ENCODE results near the gene MAFG.

Gene MAFG

GRCh38 chr17:81868674-81869220 is 58.8 kb downstream of the MAFG start:
- DNase-seq (ENCODE audit: low read depth, low spot score) = no peak

Data from smooth muscle cell of the brain vasculature (primary cell).